Kidney (tissue), 14 donors: ENCODE data around the gene ACVR1. TPM values are rescaled to one million over a fixed set of nuclear protein-coding genes. Genes with fewer than 3 reads are reported as not detected.

Source experiments
- DNase-seq, 5 donors: peaks; one replicate each; pipeline ENCODE4 v3.0.0-alpha.2; 2013 to 2020
- FAIRE-seq: peaks from 2 replicates; lab custom pipeline; 2012; peaks lifted over from hg19 to GRCh38; lab: Jason Lieb, UNC
- H3K27ac ChIP-seq, 2 donors: one replicate each; pipeline ENCODE4 v1.7.0; 2013; ENCODE audit warnings: low read depth in 2 of 2, low read length in 2 of 2, inconsistent platforms in 1 of 2
- H3K27me3 ChIP-seq: one replicate; pipeline ENCODE4 v1.7.1; 2013; ENCODE audit warnings: low read length, inconsistent platforms; ENCODE audit not compliant: control insufficient read depth, insufficient read depth
- H3K36me3 ChIP-seq, 3 donors: one replicate each; pipeline versions ENCODE4 v1.7.0 to v1.7.1; 2013; ENCODE audit warnings: low read length in 3 of 3, control low read depth in 1 of 3, inconsistent platforms in 1 of 3; ENCODE audit not compliant: insufficient read depth in 3 of 3, control insufficient read depth in 2 of 3
- H3K4me1 ChIP-seq, 3 donors: one replicate each; pipeline versions ENCODE4 v1.7.0 to v1.7.1; 2013; ENCODE audit warnings: low read length in 3 of 3, inconsistent platforms in 1 of 3, low read depth in 1 of 3; ENCODE audit not compliant: control insufficient read depth in 2 of 3, insufficient read depth in 2 of 3
- H3K4me3 ChIP-seq, 3 donors: one replicate each; pipeline versions ENCODE4 v1.7.0 to v1.8.1; 2013; ENCODE audit warnings: low read length in 3 of 3, control low read depth in 1 of 3, inconsistent platforms in 1 of 3
- H3K9ac ChIP-seq, 3 donors: one replicate each; pipeline versions ENCODE4 v1.7.0 to v1.7.1; 2013; ENCODE audit warnings: low read length in 3 of 3, control low read depth in 1 of 3, inconsistent platforms in 1 of 3
- H3K9me3 ChIP-seq, 3 donors: one replicate each; pipeline versions ENCODE4 v1.7.0 to v1.7.1; 2013; ENCODE audit warnings: low read length in 3 of 3, control low read depth in 1 of 3, inconsistent platforms in 1 of 3; ENCODE audit not compliant: control insufficient read depth in 2 of 3, insufficient read depth in 1 of 3
- CTCF ChIP-seq: IDR thresholded peaks from 3 replicates; pipeline ENCODE4 v1.5.1; 2012; ENCODE audit warnings: mild to moderate bottlenecking, moderate library complexity, borderline replicate concordance; ENCODE audit not compliant: insufficient read depth; ENCODE audit errors: extremely low read depth
- intact Hi-C: fragments of 100-400 bp; cut with DNase I; formaldehyde crosslinking; loops from one replicate; pipeline ENCODE4 v1.11.1; 2022
- polyA plus RNA-seq: library from polyadenylated mRNA; stranded (reverse); fragments of 350-450 nt; fragmentation: Illumina TruSeq; extraction: RNeasy Lipid Tissue Mini Kit (QIAGEN cat#74804); gene quantifications from one replicate; pipeline ENCODE4 v1.2.3, GENCODE V29; 2014; ENCODE audit warnings: low read depth, low replicate concordance; ENCODE audit not compliant: insufficient read depth
- total RNA-seq: library from RNA; stranded (reverse); fragmentation: NEBNext Ultra II Directional; extraction: Animal tissue kit (Norgen Biotek cat#: 25700); gene quantifications from one replicate; pipeline ENCODE4 v1.2.1, GENCODE V29; 2021
- donor health status: control.
- donor health status: control.
- donor health status: control.
- donor health status: control.
- donor health status: control.
- donor health status: DM: yes; HTN: yes; CAD: no.
- donor health status: Normal renal cell carcinoma (clear cell type).

Gene ACVR1
- total and polyA plus RNA-seq, 2 donors from 2014 or later = 16.3 to 38.3 TPM

- no peak for FAIRE-seq
- DNase-seq = no peak
- Histone ChIP-seq H3K27me3 (no peaks in the 10 kb centered on the region), H3K36me3 (peaks cover 0 to 4% (median 2%) of the 10 kb centered on the region in 3 donors), H3K9me3 (no peaks in the 10 kb centered on the region), H3K4me1 (peaks cover 0 to 8% (median 2%) of the 10 kb centered on the region in 3 donors), H3K27ac (no peak overlapping the region), H3K9ac (no peak overlapping the region), H3K4me3 (no peak overlapping the region)
- intact Hi-C loops = no loop called here
- no peak for TF ChIP-seq CTCF
Observed at GRCh38 chr2:157806426-157807077, 69.6 kb downstream of the ACVR1 start.

- Histone ChIP-seq H3K27ac (no peak overlapping the region), H3K36me3 (peaks cover 0 to 2% (median 2%) of the 10 kb centered on the region in 3 donors), H3K4me3 (no peak overlapping the region), H3K27me3 (no peaks in the 10 kb centered on the region), H3K9me3 (no peaks in the 10 kb centered on the region), H3K4me1 (peaks cover 0 to 8% (median 2%) of the 10 kb centered on the region in 3 donors), H3K9ac (no peak overlapping the region)
- TF ChIP-seq CTCF = no peak
- FAIRE-seq = no peak
- intact Hi-C loops = no loop called here
- no peak for DNase-seq
Observed at GRCh38 chr2:157805519-157805918, 70.6 kb downstream of the ACVR1 start.

- Histone ChIP-seq H3K9ac (no peak overlapping the region), H3K36me3 (peaks cover 0 to 2% (median 0%) of the 10 kb centered on the region in 3 donors), H3K9me3 (no peaks in the 10 kb centered on the region), H3K27ac (no peak overlapping the region), H3K4me1 (peaks cover 0 to 3% (median 2%) of the 10 kb centered on the region in 3 donors), H3K27me3 (no peaks in the 10 kb centered on the region), H3K4me3 (no peak overlapping the region)
- FAIRE-seq (no peak), DNase-seq (no peak)
- no peak for TF ChIP-seq CTCF
- intact Hi-C loops = no loop called here
Observed at GRCh38 chr2:157804355-157804754, 71.8 kb downstream of the ACVR1 start.
